AG10803 (cell line): Measurements from ENCODE around the gene TSBP1.
A peak's percentile ranks its signal among the peaks of the same experiment; 100 is the strongest.
"Not testable (repeated sequence)": the region's sequence is repeated elsewhere in the genome, so short reads cannot be mapped to it uniquely, and the experiment has no call there.

Source experiments
- DNase-seq: peaks from one replicate; pipeline ENCODE4 v3.0.0; 2010; ENCODE audit warnings: low read depth
- H3K4me3 ChIP-seq: 2 replicates; pipeline ENCODE4 v1.5.1; 2011; ENCODE audit warnings: mild to moderate bottlenecking, low read length, control low read depth
- CTCF ChIP-seq: conservative IDR thresholded peaks from 2 replicates; pipeline ENCODE4 v1.5.1; 2011; ENCODE audit warnings: mild to moderate bottlenecking, low read length, control low read depth, inconsistent platforms

Gene TSBP1

GRCh38 chr6:32288426-32288825 lies 83.3 kb downstream of the TSBP1 start:
- TF ChIP-seq CTCF: no peak
- H3K4me3 ChIP-seq: no peak overlapping the region
- no peak for DNase-seq

- not testable (repeated sequence) for H3K4me3 ChIP-seq, DNase-seq
Measured at GRCh38 chr6:32273801-32274577, 97.7 kb downstream of the TSBP1 start.

GRCh38 chr6:32271429-32271828 lies 100.3 kb downstream of the TSBP1 start:
- H3K4me3 ChIP-seq: no peak overlapping the region
- no peak for DNase-seq
- no peak for TF ChIP-seq CTCF

- not testable (repeated sequence) for H3K4me3 ChIP-seq, DNase-seq
Measured at GRCh38 chr6:32268459-32268858, 103.2 kb downstream of the TSBP1 start.

GRCh38 chr6:32267035-32267434 lies 104.7 kb downstream of the TSBP1 start:
- DNase-seq: no peak
- no peak overlapping the region for H3K4me3 ChIP-seq
- TF ChIP-seq CTCF: no peak

GRCh38 chr6:32257262-32257661 lies 114.4 kb downstream of the TSBP1 start:
- not testable (repeated sequence) for DNase-seq, H3K4me3 ChIP-seq

GRCh38 chr6:32255199-32256153 lies 116.2 kb downstream of the TSBP1 start:
- peak; percentile 74 for TF ChIP-seq CTCF
- peak overlapping the region; percentile 56 for H3K4me3 ChIP-seq
- peak; percentile 91 for DNase-seq

- no peak for TF ChIP-seq CTCF
Measured at GRCh38 chr6:32254761-32255198, 116.9 kb downstream of the TSBP1 start.

More at GRCh38 chr6:32254761-32255198, 116.9 kb downstream of the TSBP1 start:
- no peak for DNase-seq
- H3K4me3 ChIP-seq: peak overlapping the region; percentile 56
